Endodermal cell (in vitro differentiated cells): ENCODE measurements around the gene CENPP. TPM values are rescaled to one million over a fixed set of nuclear protein-coding genes. Genes with fewer than 3 reads are reported as not detected.

Experiments used
- DNase-seq: peaks from one replicate; pipeline ENCODE4 v3.0.0-alpha.2; 2017
- H3K27ac ChIP-seq: 2 replicates; pipeline ENCODE4 v1.5.1; 2013; ENCODE audit warnings: mild to moderate bottlenecking, low read depth, low read length, moderate library complexity
- H3K27me3 ChIP-seq: 2 replicates; pipeline ENCODE4 v1.6.1; 2013; ENCODE audit warnings: mild to moderate bottlenecking, low read length, moderate library complexity; ENCODE audit not compliant: insufficient read depth, control insufficient read depth, poor library complexity, severe bottlenecking
- H3K36me3 ChIP-seq: 2 replicates; pipeline ENCODE4 v1.7.0; 2013; ENCODE audit warnings: mild to moderate bottlenecking, low read length, moderate library complexity; ENCODE audit not compliant: control insufficient read depth, insufficient read depth
- H3K4me1 ChIP-seq: one replicate; pipeline ENCODE4 v1.7.0; 2013; ENCODE audit warnings: low read length; ENCODE audit not compliant: control insufficient read depth, insufficient read depth
- H3K4me3 ChIP-seq: 2 replicates; pipeline ENCODE4 v1.5.1; 2013; ENCODE audit warnings: mild to moderate bottlenecking, low read length, moderate library complexity
- H3K9ac ChIP-seq: 2 replicates; pipeline ENCODE4 v1.6.1; 2013; ENCODE audit warnings: mild to moderate bottlenecking, low read length, moderate library complexity; ENCODE audit not compliant: poor library complexity, severe bottlenecking; ENCODE audit errors: extremely low read depth
- H3K9me3 ChIP-seq: 2 replicates; pipeline ENCODE4 v1.6.1; 2013; ENCODE audit warnings: mild to moderate bottlenecking, low read length, moderate library complexity; ENCODE audit not compliant: control insufficient read depth
- H3K27ac Mint-ChIP-seq: 2 replicates; pipeline ENCODE4 v1.8.0; 2020; ENCODE audit warnings: mixed read lengths
- H3K27me3 Mint-ChIP-seq: 2 replicates; pipeline ENCODE4 v1.8.0; 2021; ENCODE audit warnings: mild to moderate bottlenecking, mixed read lengths; ENCODE audit not compliant: insufficient read depth
- H3K36me3 Mint-ChIP-seq: 2 replicates; pipeline ENCODE4 v1.8.0; 2020; ENCODE audit warnings: low read depth, mixed read lengths
- H3K4me1 Mint-ChIP-seq: 2 replicates; pipeline ENCODE4 v1.8.0; 2020; ENCODE audit warnings: mixed read lengths
- H3K4me3 Mint-ChIP-seq: 2 replicates; pipeline ENCODE4 v1.8.0; 2020; ENCODE audit warnings: mild to moderate bottlenecking, moderate library complexity, mixed read lengths
- H3K9me3 Mint-ChIP-seq: 2 replicates; pipeline ENCODE4 v1.8.0; 2020; ENCODE audit warnings: mild to moderate bottlenecking, mixed read lengths
- WGBS, 2 experiments: methylation state at CpG; one replicate each; pipeline versions ENCODE4 v1.1.5 to v1.1.7; 2013; ENCODE audit warnings: missing lambda C conversion rate in 2 of 2, mixed read lengths in 1 of 2; ENCODE audit not compliant: insufficient coverage in 1 of 2, insufficient read length in 1 of 2; 5-methylcytosine and 5-hydroxymethylcytosine counted together
- long read RNA-seq, 4 experiments: library from polyadenylated mRNA in 2 of 4; library from RNA in 1 of 4; library from capped mRNA in 1 of 4; stranded (forward) in 3 of 4; unstranded in 1 of 4; transcript quantifications; one replicate each; pipeline ENCODE4 v2.0.0, GENCODE V29; 2020 to 2021; ENCODE audit warnings: inconsistent platforms in 1 of 4
- polyA plus RNA-seq, 2 experiments: library from polyadenylated mRNA; stranded (reverse); fragments of 50-300 nt; gene quantifications; one replicate each; pipeline ENCODE4 v1.2.3, GENCODE V29; 2013
- total RNA-seq, 2 donors: library from RNA; stranded (reverse); fragmentation: NEBNext Ultra II Directional in 1 of 2; extraction: Animal tissue kit (Norgen Biotek cat#: 25700) in 1 of 2; gene quantifications; 2 replicates in 1 of 2; 3 replicates in 1 of 2; pipeline ENCODE4 v1.2.1, GENCODE V29; 2021
- TF ChIP-seq, protein P1 (sequence below): fragments of 200-600 bp; sonication (generic); conservative IDR thresholded peaks from 2 replicates; pipeline ENCODE4 v1.5.0; 2021; ENCODE audit warnings: antibody characterized with exemption, mild to moderate bottlenecking

CENPP gene
- total RNA-seq = 1 to 10 TPM; 8.2 to 9.2 TPM
- 11.6 TPM for polyA plus RNA-seq (2013, experiment 1 of 2)
- 10.2 TPM for polyA plus RNA-seq (2013, experiment 2 of 2)
- long read RNA-seq, experiment 1 = 0 reads
- long read RNA-seq, experiment 2, partial matches to known transcripts = 0 of 4 reads
- long read RNA-seq, experiment 2, other reads (novel, unspliced or antisense) = 3 of 4 reads
- long read RNA-seq, experiment 3, partial matches to known transcripts = 0 of 3 reads
- long read RNA-seq, experiment 3, other reads (novel, unspliced or antisense) = 3 of 3 reads
- long read RNA-seq, experiment 4 = 0 reads

DNA sequence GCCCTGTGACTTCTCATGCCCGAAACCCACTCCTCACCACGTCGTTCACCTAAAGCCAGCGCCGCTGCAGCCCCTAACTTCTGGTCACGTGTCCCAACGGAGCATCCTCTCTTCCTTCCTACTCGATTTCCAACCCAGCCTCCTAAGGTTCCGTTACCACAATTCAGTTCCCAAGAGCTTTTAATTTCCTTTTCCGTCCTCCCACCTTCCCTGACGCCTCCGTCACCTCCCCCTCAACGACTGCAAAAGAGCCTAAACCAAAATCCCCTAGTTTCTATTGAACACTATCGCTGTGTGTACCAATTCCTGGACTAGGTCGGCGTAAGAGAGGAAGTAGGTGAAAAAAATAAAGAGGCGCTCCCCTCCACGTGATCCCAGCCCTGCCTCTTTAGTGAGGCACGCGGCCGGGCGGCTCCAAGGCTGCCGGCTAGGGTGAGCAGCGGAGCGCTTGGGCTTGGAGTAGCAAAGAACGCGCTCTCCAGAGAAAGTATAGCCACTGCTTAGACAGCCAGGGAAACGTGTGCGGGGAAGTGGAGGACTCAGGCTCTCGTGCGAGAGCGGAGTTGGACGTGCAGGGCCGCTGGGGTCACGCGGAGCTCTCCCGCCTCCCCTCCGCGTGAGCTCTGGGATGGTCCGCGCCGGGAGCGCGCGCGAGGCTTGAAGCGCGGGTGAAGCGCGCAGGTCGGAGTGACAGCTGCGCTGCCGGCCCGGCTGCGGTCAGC, at the start of gene CENPP, which contains the start of gene NOL8:
TSS of gene CENPP (plus strand) at position 685 of the 722 bp plus-strand sequence.
TSS of gene NOL8 (minus strand) at position 82 of the 722 bp plus-strand sequence. CDS start 1,189 bp downstream, outside the sequence.
- no peaks in the 10 kb centered on the region for H3K9me3 Mint-ChIP-seq
- peaks cover 20% of the 10 kb centered on the region for H3K36me3 Mint-ChIP-seq
- H3K4me1 ChIP-seq = no peaks in the 10 kb centered on the region
- peak within 1 kb of the TSS; percentile 100 for H3K27ac Mint-ChIP-seq
- DNase-seq = peak; percentile 93
- peak within 1 kb of the TSS; percentile 97 for H3K4me3 ChIP-seq
- H3K36me3 ChIP-seq = peaks cover 25% of the 10 kb centered on the region
- peak within 1 kb of the TSS; percentile 99 for H3K27ac ChIP-seq
- H3K27me3 Mint-ChIP-seq = no peaks in the 10 kb centered on the region
- no peaks in the 10 kb centered on the region for H3K9me3 ChIP-seq
- peak within 1 kb of the TSS; percentile 97 for H3K9ac ChIP-seq
- H3K27me3 ChIP-seq = no peaks in the 10 kb centered on the region
- 0 to 2% methylated on average over 17 to 55 of the region's 55 CpGs for WGBS, 2 experiments
- peak within 1 kb of the TSS; percentile 98 for H3K4me3 Mint-ChIP-seq
- TF ChIP-seq, protein P1, sequence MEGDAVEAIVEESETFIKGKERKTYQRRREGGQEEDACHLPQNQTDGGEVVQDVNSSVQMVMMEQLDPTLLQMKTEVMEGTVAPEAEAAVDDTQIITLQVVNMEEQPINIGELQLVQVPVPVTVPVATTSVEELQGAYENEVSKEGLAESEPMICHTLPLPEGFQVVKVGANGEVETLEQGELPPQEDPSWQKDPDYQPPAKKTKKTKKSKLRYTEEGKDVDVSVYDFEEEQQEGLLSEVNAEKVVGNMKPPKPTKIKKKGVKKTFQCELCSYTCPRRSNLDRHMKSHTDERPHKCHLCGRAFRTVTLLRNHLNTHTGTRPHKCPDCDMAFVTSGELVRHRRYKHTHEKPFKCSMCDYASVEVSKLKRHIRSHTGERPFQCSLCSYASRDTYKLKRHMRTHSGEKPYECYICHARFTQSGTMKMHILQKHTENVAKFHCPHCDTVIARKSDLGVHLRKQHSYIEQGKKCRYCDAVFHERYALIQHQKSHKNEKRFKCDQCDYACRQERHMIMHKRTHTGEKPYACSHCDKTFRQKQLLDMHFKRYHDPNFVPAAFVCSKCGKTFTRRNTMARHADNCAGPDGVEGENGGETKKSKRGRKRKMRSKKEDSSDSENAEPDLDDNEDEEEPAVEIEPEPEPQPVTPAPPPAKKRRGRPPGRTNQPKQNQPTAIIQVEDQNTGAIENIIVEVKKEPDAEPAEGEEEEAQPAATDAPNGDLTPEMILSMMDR = no peak
- H3K4me1 Mint-ChIP-seq = peaks cover 19% of the 10 kb centered on the region

DNA sequence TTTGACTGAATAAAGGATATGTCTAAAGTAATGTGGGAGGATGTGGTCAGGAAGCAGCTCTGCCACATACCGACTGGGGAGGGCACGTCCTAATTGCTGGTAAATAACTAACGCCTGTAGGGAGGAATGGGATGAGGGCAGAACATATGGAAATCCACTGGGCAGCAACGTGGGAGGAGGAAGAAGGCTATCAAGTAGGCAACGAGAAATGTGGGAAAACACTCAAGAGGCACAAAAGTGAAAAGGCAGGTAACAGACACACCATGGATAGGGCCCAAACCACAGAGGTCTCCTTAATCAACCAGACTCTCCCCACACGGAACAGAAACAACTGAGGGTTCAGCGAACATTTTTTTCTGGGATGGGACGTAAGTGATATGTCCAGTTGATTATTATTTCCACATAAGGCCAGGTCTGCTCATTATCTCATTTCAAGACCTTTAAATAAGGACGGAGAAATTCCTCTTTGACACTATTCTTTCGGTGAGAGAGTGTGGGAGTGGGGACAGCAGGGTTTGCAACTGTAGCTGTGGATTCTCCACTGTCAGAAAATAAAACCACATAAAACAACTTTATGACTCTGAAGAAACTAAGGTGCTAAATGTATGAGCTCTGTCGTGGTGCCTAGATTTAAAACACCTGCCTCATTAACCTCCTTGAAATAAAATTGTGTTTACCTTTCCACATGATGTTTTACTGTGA, 49.3 kb upstream of the CENPP start:
- Mint-ChIP-seq H3K9me3 (no peaks in the 10 kb centered on the region), H3K4me1 (no peaks in the 10 kb centered on the region), H3K4me3 (no peak overlapping the region), H3K36me3 (peaks cover 85% of the 10 kb centered on the region), H3K27me3 (no peaks in the 10 kb centered on the region), H3K27ac (peak overlapping the region; percentile 67)
- WGBS, 2 experiments = 89 to 90% methylated on average over 5 to 11 of the region's 11 CpGs
- TF ChIP-seq, protein P1 = no peak
- no peak overlapping the region for H3K27ac ChIP-seq
- no peak overlapping the region for H3K4me3 ChIP-seq
- DNase-seq = no peak
- no peaks in the 10 kb centered on the region for H3K4me1 ChIP-seq
- no peaks in the 10 kb centered on the region for H3K9me3 ChIP-seq
- H3K36me3 ChIP-seq = peaks cover 97% of the 10 kb centered on the region
- no peaks in the 10 kb centered on the region for H3K27me3 ChIP-seq
- H3K9ac ChIP-seq = no peak overlapping the region

DNA sequence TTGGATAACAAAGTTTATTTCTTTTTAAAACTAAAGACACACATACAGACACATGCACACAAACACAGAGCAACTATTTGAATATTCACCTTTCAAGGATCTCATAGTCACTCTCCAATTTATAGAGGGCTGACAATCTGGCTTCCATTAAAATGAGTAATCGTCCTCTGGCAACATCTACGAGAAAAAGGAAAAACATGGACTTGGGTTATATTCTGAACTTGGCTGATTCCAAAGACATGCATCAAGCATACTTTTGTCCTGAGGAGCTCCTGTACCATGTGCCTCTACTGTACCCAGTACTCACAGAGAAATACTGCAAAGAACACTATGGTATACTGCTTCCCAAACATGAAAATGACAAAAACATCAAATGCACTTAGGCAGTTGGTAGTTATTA, 47.6 kb upstream of the CENPP start:
- no peak for DNase-seq
- no peaks in the 10 kb centered on the region for H3K9me3 ChIP-seq
- WGBS, 2 experiments = 100% methylated on average over 2 of the region's 2 CpGs
- no peaks in the 10 kb centered on the region for H3K9me3 Mint-ChIP-seq
- TF ChIP-seq, protein P1 = no peak
- no peaks in the 10 kb centered on the region for H3K4me1 Mint-ChIP-seq
- no peaks in the 10 kb centered on the region for H3K27me3 ChIP-seq
- peaks cover 85% of the 10 kb centered on the region for H3K36me3 Mint-ChIP-seq
- no peaks in the 10 kb centered on the region for H3K4me1 ChIP-seq
- no peak overlapping the region for H3K27ac Mint-ChIP-seq
- H3K4me3 Mint-ChIP-seq = no peak overlapping the region
- H3K9ac ChIP-seq = no peak overlapping the region
- no peak overlapping the region for H3K27ac ChIP-seq
- H3K36me3 ChIP-seq = peaks cover 96% of the 10 kb centered on the region
- no peak overlapping the region for H3K4me3 ChIP-seq
- H3K27me3 Mint-ChIP-seq = no peaks in the 10 kb centered on the region
